Neural cell (in vitro differentiated cells): ENCODE data around the gene DENND5A. TPM values are rescaled to one million over a fixed set of nuclear protein-coding genes. Genes with fewer than 3 reads are reported as not detected.

Experiments
- H2AFZ ChIP-seq: fragments of 200-600, 300-800 bp; sonication (generic), shearing (Covaris generic); 2 replicates; pipeline ENCODE4 v1.6.0; 2014; ENCODE audit warnings: low read depth, mild to moderate bottlenecking, antibody characterized with exemption, low read length, moderate library complexity
- H3F3A ChIP-seq: fragments of 200-600 bp; shearing (Covaris generic); 2 replicates; pipeline ENCODE4 v1.6.1; 2016; ENCODE audit warnings: mild to moderate bottlenecking, moderate library complexity, mixed read lengths, antibody characterized with exemption, low read length; ENCODE audit not compliant: insufficient read depth, poor library complexity, severe bottlenecking
- H3K27ac ChIP-seq: fragments of 200-600, 300-800 bp; sonication (generic), shearing (Covaris generic); 2 replicates; pipeline ENCODE4 v1.5.1; 2014; ENCODE audit warnings: mild to moderate bottlenecking, low read length, moderate library complexity
- H3K27me3 ChIP-seq: fragments of 300-800, 200-600 bp; sonication (generic), shearing (Covaris generic); 2 replicates; pipeline ENCODE4 v1.6.0; 2014; ENCODE audit warnings: mild to moderate bottlenecking, low read depth, low read length, moderate library complexity; ENCODE audit not compliant: insufficient read depth
- H3K36me3 ChIP-seq: fragments of 300-800, 200-600 bp; sonication (generic), shearing (Covaris generic); 2 replicates; pipeline ENCODE4 v1.5.1; 2014; ENCODE audit warnings: mild to moderate bottlenecking, antibody characterized with exemption, low read length, moderate library complexity; ENCODE audit not compliant: insufficient read depth
- H3K4me2 ChIP-seq: fragments of 300-800, 200-600 bp; sonication (generic), shearing (Covaris generic); 2 replicates; pipeline ENCODE4 v1.6.0; 2014; ENCODE audit warnings: mild to moderate bottlenecking, low read length
- H3K4me3 ChIP-seq: fragments of 300-800, 200-600 bp; sonication (generic), shearing (Covaris generic); 2 replicates; pipeline ENCODE4 v1.5.1; 2014; ENCODE audit warnings: mild to moderate bottlenecking, low read length, moderate library complexity
- H3K79me2 ChIP-seq: fragments of 200-600 bp; shearing (Covaris generic); replicated peaks from 2 replicates; pipeline ENCODE4 v1.6.0; 2014; ENCODE audit warnings: mild to moderate bottlenecking, low read length, moderate library complexity; ENCODE audit not compliant: insufficient read depth
- H3K9ac ChIP-seq: fragments of 300-800, 200-600 bp; sonication (generic), shearing (Covaris generic); 2 replicates; pipeline ENCODE4 v1.6.1; 2016; ENCODE audit warnings: mild to moderate bottlenecking, low read length, mixed read lengths
- H3K9me2 ChIP-seq: fragments of 200-600 bp; shearing (Covaris generic); 2 replicates; pipeline ENCODE4 v1.6.1; 2016; ENCODE audit warnings: mild to moderate bottlenecking, low read length, mixed read lengths; ENCODE audit not compliant: insufficient read depth
- H3K9me3 ChIP-seq: fragments of 200-600, 300-800 bp; sonication (generic), shearing (Covaris generic); 2 replicates; pipeline ENCODE4 v1.6.1; 2016; ENCODE audit warnings: mild to moderate bottlenecking, mixed run types, low read length, moderate library complexity, mixed read lengths
- H4K20me1 ChIP-seq: fragments of 200-600 bp; shearing (Covaris generic); 2 replicates; pipeline ENCODE4 v1.6.1; 2016; ENCODE audit warnings: mild to moderate bottlenecking, mixed run types; ENCODE audit not compliant: insufficient read depth
- CTCF ChIP-seq: fragments of 450-650 bp; IDR thresholded peaks from 2 replicates; pipeline ENCODE4 v1.5.1; 2014; ENCODE audit warnings: antibody characterized with exemption, mild to moderate bottlenecking, moderate library complexity; ENCODE audit not compliant: poor library complexity, severe bottlenecking
- EP300 ChIP-seq: fragments of 450-650 bp; conservative IDR thresholded peaks from 2 replicates; pipeline ENCODE4 v1.6.1; 2014; ENCODE audit warnings: antibody characterized with exemption, mild to moderate bottlenecking, moderate library complexity; ENCODE audit not compliant: poor library complexity, severe bottlenecking
- EZH2 ChIP-seq: fragments of 200-600, 300-800 bp; shearing (Covaris generic), sonication (generic); IDR thresholded peaks from 2 replicates; pipeline ENCODE4 v1.6.1; 2014; ENCODE audit warnings: antibody characterized with exemption, low read length, borderline replicate concordance, mild to moderate bottlenecking; ENCODE audit not compliant: insufficient read depth, poor library complexity, severe bottlenecking
- MXI1 ChIP-seq: fragments of 450-650 bp; conservative IDR thresholded peaks from 2 replicates; pipeline ENCODE4 v1.6.1; 2014; ENCODE audit warnings: antibody characterized with exemption, mild to moderate bottlenecking; ENCODE audit not compliant: poor library complexity, severe bottlenecking
- POLR2AphosphoS5 ChIP-seq: IDR thresholded peaks from 2 replicates; pipeline ENCODE4 v1.6.1; 2012
- RAD21 ChIP-seq: fragments of 450-650 bp; conservative IDR thresholded peaks from 2 replicates; pipeline ENCODE4 v1.6.1; 2014; ENCODE audit warnings: antibody characterized with exemption, mild to moderate bottlenecking, moderate library complexity
- REST ChIP-seq: IDR thresholded peaks from 2 replicates; pipeline ENCODE4 v1.6.1; 2012; ENCODE audit warnings: borderline replicate concordance
- SMC3 ChIP-seq: fragments of 450-650 bp; conservative IDR thresholded peaks from 2 replicates; pipeline ENCODE4 v1.6.1; 2014; ENCODE audit warnings: antibody characterized with exemption, mild to moderate bottlenecking, moderate library complexity; ENCODE audit not compliant: poor library complexity
- TAF1 ChIP-seq: IDR thresholded peaks from 2 replicates; pipeline ENCODE4 v1.6.1; 2012; ENCODE audit warnings: low read depth
- polyA plus RNA-seq: library from polyadenylated mRNA; depleted of rRNA; stranded (reverse); fragments of >200 nt; gene quantifications from 2 replicates; pipeline ENCODE4 v1.2.3, GENCODE V29; 2014

The DENND5A gene
- polyA plus RNA-seq, 1 donor from 2014 or later: 75.6 TPM

- Histone ChIP-seq H3K4me3 (no peak overlapping the region), H3K27ac (no peak overlapping the region), H3K79me2 (no peaks in the 10 kb centered on the region), H3K9me3 (no peaks in the 10 kb centered on the region), H3K9ac (no peak overlapping the region), H4K20me1 (no peaks in the 10 kb centered on the region), H3K27me3 (no peaks in the 10 kb centered on the region), H3K4me2 (no peak overlapping the region), H3K9me2 (no peaks in the 10 kb centered on the region), H3K36me3 (no peaks in the 10 kb centered on the region), H2AFZ (no peak overlapping the region), H3F3A (no peaks in the 10 kb centered on the region)
- TF ChIP-seq SMC3 (no peak), TAF1 (no peak), EP300 (no peak), CTCF (no peak), MXI1 (no peak), EZH2 (no peak), REST (no peak), RAD21 (no peak), POLR2AphosphoS5 (no peak)
These were observed 12.0 kb upstream of the DENND5A start for GRCh38 chr11:9277176-9277575.

- TF ChIP-seq POLR2AphosphoS5 (no peak), REST (no peak), SMC3 (no peak), TAF1 (no peak), MXI1 (no peak), EZH2 (no peak), RAD21 (no peak), CTCF (no peak), EP300 (no peak)
- Histone ChIP-seq H3K79me2 (no peaks in the 10 kb centered on the region), H3K36me3 (no peaks in the 10 kb centered on the region), H3K9me2 (no peaks in the 10 kb centered on the region), H3K9ac (no peak overlapping the region), H3F3A (no peaks in the 10 kb centered on the region), H3K27ac (no peak overlapping the region), H4K20me1 (no peaks in the 10 kb centered on the region), H3K27me3 (no peaks in the 10 kb centered on the region), H2AFZ (no peak overlapping the region), H3K4me3 (no peak overlapping the region), H3K9me3 (no peaks in the 10 kb centered on the region), H3K4me2 (no peak overlapping the region)
These were observed 11.4 kb upstream of the DENND5A start for GRCh38 chr11:9276571-9276970.
